ENCODE data around the gene SLC36A1.

The SLC36A1 gene

DNA sequence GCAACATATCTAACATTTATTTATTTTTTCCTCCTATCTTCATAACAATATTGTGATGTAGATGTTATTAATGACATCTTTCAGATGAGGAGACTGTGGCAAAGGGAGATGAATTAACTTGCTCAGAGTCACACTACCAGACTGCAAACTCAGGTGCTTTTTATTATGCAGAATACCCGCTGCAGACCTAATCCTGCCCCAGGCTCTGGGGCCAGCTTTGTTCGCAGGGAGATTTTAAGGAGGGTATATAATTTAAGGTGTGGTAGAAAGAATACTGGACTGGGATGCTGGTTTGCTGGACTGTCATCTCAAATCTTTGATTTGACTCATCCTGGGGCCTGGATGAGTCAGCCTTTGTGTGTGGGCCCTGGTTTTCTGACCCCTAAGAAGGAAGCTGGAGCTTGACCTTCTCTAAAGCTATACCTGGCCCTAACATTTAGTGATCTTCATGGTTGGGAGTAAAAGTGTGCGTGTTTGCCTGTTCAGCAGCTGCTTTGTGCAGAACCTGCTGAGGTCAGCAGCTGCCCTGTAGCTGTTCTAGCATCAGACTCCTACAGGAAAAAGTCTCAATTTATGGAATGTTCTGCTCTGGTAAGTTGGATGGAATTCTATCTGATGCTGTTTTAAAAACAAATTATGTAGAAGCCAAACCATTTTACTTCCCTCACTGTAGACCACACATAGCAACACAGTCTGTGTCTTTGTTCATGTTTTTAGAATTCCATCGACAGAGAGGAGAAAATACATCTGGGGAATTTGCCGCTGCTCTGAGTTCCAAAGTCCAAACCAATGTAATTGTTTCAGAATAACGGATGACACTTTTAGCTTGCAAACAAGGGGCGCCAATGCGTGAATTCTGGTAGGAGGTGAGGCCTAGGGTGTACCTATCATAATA lies 4.5 kb downstream of the SLC36A1 start:
- no peak for DNase-seq

DNA sequence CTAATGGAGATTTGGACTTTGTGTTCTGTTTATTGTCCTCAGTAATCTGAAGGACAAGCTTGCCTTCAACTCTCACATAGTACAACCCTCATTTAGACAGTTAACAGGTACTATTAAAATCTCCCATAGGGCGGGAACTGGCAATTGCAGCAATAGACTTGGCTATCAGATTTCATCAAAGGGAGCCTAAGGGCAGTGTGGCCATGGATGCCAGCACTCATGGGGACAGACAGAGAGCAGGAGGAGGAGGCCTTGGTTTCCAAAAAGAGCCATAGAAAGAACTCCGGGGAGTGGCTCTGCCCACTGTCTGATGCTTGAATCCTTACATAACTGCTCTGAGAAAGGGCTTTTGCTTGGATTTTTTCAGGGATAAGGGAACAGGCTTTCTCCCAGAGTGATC lies 6.8 kb downstream of the SLC36A1 start:
- no peak for DNase-seq

DNA sequence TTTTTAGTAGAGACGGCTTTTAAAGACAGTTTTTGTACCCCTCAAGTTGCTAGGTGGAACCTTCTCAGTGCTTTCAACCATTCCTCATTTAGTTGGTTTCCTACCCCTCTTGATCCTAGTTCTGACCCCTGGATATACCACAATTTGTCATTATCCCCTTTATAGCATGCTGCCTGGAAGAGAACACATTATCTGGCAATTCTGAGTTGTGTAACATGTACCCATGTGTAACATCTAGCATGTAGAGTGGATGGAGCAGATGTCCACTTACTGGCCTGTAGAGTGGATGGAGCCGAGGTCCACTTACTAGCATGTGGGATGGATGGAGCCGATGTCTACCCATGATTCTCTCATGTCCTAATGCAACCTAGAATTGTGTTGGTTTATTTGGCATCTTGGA lies 7.5 kb downstream of the SLC36A1 start:
- no peak for DNase-seq

DNA sequence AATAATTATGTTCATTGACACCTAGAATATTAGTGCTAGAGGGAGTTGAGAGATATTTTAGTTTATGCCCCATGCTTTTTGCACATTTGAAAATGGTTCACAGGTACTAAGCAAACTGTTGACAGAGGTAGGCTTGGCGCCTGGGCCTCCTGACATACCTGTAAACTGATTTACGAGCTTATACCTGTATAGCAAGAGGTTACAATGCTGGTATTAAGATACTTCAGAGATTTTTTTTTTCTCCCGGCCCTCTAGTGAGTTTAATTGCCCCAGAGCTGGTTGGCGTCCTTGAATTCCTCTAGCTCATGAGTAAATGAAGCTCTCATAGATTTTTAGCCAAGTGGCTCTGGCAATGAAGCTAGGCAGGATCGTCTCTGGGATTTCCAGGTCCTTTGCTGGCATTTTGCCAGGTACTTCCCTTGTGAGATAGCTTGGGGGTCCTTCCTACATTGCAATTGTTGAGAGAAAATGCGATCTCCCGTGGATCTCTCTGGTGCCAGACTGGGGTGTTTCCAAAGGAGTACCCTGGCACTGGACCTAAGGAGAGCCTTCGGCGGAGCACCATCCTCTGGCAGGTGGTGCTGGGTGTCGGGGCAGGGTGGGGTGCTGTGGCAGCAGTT lies 9.0 kb downstream of the SLC36A1 start:
- DNase-seq: no peak

DNA sequence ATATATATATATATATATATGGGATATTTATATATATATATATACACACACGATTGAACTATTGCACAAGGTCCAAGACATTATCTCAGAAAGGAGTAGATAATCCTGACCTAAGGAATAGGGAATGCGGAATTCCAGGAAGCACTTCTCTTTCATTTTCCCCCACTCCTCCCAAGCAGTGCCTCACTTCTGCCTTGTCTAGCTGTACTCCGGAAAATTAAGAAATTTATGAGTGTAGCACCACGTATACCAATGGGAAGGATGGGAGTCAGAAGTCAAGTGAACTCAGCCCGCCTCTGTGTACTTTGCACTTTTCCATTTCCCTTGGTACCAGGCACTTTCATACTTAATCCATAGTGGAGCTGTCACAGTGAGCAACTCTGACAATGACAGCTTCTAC lies 10.9 kb downstream of the SLC36A1 start:
- no peak for DNase-seq

DNA sequence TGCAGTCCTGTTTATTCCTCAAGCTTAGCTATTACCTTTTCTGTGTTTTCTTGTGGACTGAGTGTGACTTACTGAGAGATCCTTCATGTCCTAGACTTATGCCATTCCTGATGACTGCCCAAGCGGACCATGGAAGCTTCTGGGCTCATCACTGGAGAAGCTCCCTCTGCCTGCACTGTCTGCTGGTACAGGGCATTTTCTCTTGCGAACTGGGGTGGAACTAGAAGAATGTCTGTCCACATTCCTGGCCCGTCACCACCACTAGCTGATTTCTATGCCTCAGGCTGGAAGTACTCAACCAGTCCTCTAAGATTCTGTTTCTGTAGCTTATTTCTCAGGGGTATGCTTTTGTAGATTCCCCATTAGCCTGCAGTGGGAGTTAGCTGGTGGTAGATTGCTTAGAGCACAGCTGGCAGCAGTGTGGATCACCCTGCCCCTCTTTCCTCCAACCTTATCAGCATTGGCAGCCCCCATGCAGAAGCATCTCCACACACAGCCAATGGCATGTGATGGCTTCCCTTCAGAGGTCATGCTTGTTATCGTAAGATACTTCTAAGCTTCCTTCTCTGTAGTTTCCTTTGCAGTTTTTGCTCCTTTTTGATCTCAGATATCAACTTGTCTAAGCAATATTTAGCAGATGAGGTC lies 12.4 kb downstream of the SLC36A1 start:
- no peak for DNase-seq

DNA sequence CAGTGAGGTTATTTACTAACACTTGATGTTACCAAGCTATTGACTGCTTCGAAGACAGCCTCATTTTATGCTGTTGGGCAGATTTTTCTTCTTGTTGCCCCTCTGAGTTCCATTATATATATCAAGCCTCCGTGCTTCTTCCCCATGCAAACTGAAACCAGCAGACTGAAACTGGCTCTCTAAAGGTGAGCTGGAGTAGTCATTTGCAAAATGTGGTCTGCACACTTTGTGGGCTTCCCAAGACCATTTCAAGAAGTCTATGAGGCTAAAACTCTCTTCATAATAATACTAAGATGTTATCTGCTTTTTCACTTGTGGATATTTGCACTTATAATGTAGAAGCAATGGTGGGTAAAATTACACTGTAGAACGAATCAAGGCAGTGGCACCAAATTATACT lies 13.9 kb downstream of the SLC36A1 start:
- no peak for DNase-seq

DNA sequence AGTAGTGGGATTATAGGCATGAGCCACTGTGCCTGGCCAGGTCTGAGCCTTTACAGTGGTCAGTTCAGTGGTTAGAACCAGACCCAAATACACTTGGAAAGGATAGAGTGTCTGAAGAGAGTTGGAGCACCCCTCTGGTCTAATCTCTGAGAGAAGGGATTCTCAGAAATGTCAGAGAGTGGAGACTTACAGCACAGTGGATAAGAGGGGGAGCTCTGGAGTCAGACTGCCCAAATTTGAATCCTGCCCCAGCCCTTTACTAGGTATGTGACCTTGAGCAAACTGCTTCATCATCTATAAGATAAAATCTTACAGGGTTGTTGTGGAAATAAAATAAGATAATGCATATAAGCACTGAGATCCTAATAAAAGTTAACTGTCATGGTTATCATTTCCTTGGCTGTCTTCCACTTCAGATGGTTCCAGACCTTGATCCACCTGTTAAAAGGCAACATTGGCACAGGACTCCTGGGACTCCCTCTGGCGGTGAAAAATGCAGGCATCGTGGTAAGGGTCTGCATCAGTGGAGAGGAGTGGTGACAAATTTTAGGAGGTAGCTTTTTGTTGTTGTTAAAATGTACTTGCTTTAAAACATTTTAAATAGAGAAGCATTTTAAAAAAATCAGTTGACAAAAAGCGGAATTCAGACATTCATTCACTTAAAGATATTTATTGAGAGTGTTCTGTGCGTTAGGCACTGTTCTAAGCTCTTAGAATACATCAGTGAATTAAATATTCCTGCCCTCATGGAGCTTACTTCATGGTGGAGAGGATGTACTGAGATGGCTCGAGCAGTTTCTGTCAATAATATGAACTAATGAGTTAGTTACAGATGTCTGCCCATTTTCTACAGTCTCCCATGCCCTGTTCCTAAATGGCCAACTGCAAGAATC lies 16.0 kb downstream of the SLC36A1 start:
- DNase-seq: no peak

DNA sequence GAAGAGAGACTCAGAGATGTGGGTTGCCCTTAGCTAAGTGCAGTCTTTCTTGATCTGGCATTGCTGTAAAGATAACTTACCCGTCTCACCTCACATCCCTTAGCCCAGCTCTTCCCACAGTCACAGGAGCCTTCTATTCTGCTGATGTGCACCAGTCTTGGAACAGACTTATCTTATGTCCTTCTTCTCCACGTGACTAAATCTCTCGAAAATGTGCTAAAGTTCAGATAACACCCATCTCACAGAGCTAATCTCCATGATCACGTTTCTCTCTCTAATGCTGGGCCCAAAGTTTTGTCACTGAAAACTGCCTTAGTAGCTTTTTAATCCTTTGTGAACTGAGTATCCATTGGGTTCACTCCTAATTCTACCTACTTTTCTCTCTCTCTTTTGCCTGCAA lies 16.7 kb downstream of the SLC36A1 start:
- no peak for DNase-seq

DNA sequence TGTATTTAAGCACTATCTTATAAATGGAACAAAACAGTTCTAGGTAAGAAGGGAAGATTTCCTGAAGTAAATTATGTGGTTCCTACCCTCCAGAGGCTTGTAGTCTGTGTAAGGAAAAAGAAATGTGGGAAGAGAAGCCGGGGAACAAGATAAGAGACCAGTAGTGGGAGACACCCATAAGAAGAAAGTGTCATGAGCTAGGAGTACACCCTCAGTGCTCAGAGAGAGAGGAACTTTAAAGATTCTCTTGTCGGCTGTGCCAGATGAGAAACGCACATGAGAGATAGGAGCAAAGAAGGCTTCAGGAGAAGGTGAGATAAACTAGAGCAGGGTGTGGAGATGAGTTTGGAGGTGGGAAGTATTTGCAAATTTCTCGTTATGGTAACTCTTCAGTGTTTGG lies 18.1 kb downstream of the SLC36A1 start:
- no peak for DNase-seq

DNA sequence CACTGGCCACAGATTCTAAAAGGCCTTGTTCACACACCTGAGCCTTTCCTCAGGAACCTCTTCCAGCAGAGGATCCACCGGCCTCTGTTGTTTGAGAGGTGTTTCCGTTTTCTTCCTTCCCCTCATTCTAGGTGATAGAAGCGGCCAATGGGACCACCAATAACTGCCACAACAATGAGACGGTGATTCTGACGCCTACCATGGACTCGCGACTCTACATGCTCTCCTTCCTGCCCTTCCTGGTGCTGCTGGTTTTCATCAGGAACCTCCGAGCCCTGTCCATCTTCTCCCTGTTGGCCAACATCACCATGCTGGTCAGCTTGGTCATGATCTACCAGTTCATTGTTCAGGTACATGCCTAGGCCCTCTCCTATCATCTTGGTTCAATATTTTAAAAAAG lies 20.2 kb downstream of the SLC36A1 start:
- no peak for DNase-seq

DNA sequence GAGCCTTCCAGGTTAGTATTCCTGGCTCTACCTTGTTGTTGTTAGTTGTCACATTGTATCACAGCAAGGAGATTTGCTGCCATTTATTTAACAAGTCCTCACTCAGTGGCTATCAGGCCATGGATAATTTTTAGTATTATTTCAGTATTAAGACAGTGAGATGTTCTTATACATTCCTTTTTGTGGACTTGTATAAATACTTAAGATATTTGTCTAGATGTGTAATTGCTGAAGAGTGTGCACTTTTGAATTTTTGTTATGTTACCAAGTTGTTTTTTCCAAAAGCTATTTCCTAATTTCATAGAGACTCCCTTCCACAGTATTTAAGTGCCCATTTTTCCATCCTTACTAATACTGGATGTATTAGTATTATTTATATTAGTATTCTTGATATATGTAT lies 22.0 kb downstream of the SLC36A1 start:
- DNase-seq: no peak

DNA sequence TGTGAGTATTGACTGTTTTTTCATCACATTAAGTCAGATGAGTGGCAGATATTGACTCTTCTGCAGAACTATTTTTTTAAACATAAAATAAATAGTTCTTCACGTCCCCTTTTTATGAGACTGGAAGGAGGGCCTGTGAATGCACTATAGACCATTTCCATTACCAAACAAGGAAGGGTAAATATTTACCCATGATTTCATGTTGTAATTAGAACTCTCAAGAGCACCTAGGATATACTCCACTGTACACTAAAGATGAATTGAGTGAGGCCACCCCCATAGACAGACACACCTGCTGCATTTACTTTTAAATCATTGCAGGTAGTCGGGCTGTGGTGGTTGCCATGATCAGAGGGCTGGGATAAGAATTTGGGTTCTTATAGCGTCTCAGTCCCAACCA lies 22.6 kb downstream of the SLC36A1 start:
- DNase-seq: no peak

DNA sequence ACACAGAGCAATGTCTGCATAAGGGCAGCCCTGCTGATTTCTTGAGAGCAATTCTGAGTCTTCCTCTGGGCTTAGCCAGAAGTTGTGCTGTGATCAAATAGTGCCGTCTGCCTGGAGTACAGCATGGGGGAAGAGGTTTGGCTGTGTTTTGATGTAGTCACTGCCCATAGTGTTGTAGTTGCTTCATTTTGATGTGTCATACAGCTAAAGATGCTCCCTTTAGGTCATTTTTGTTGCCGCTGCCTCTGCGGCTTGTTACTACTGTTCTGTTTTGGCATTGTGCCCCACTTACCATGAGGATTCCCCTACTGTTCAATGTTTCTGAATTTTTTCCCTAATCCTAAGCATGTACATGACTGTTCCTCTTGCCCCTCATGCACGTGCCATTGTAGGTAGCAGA lies 23.0 kb downstream of the SLC36A1 start:
- no peak for DNase-seq

DNA sequence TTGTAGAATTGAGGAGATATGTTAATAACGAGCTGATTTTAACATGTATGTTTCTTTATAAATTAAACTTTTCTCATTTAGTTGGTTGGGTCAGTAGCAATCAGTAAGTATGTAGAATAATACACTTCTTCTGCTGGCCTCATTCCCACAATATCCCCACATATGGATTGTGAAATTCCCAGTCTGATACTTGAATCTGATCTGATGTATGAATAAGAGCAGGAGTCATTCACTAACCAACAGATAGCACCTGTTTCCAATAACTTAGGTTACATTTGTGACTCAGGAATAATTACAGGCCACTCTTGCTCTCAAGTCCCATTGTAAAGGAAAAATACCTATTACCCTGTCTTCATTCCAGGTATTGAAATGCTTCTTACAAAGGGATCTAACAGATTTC lies 23.9 kb downstream of the SLC36A1 start:
- DNase-seq: no peak

DNA sequence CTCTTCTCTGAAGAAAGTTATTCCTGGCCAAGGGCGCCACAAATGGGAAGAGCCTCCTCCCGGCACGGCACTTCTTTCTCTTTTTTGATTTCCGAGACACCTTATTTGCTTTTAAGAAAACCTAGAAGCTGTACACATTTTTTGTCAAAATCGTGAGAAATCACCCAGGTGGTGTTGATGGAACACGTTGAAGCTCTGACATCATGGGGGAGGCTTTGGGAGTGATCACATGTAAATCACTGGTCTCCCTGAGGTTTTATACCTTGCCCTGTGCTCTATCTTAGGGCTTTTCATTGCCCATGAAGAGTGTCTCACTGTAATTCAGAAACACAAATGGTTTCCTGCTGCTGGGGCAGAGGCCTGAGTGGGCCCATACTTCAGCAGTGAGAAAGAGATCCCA lies 27.4 kb downstream of the SLC36A1 start:
- no peak for DNase-seq

DNA sequence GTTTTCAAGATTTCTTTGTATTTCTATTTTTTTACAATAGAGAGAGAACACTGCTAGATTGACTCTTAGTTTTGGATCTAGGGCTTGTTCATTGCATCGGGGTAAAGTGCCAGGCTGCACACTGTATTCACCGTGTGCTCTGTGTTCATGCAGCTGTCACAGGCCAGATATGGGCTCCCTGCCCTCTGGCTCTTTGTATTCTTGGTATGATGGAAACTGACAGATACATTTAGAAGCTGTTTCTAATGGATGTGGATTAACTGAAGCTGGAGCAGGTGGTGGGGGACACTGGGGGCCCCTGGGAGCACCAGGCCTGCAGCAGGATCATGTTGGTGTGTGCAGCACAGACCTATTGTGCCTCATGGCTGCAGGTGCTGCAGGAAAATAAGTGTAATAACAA lies 28.0 kb downstream of the SLC36A1 start:
- DNase-seq: no peak

DNA sequence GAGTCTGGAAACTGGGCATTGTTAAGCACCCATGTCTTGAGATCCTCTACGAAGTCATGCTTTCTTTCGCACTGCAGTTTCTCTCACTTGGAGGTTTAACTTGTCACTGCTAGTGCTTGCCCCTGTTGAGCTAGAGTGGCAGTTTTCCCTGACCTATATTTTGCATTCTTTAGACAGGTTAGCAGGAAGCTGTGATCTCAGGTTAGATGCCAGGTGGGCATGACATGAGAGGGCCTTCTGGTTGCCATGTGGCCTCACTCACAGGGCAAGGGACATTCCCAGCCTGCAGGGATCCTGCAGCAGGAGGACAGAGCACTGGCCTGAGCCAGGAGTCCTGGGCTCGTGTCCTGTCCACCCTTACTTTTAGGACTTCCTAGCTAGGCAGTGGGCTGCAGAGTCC lies 28.6 kb downstream of the SLC36A1 start:
- DNase-seq: no peak

DNA sequence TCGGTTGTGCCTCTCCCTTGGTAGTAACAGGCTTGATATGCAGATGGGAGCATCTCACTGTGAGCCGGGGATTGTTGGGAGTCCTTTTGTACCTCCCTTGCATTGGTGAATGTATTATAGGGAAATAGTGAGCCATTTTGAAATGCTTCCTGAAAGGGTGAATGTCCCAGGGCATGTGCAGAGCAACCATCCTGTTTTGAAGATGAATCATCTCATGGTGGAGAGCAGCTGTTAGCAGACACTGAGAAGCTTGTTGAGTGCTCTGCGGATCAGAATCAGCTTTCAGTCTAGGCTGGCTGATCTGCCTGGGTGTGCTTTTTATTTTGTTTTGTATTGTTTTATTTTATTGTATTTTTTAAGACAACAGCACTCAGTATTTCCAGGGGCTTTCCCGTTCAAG lies 29.7 kb downstream of the SLC36A1 start:
- no peak for DNase-seq

DNA sequence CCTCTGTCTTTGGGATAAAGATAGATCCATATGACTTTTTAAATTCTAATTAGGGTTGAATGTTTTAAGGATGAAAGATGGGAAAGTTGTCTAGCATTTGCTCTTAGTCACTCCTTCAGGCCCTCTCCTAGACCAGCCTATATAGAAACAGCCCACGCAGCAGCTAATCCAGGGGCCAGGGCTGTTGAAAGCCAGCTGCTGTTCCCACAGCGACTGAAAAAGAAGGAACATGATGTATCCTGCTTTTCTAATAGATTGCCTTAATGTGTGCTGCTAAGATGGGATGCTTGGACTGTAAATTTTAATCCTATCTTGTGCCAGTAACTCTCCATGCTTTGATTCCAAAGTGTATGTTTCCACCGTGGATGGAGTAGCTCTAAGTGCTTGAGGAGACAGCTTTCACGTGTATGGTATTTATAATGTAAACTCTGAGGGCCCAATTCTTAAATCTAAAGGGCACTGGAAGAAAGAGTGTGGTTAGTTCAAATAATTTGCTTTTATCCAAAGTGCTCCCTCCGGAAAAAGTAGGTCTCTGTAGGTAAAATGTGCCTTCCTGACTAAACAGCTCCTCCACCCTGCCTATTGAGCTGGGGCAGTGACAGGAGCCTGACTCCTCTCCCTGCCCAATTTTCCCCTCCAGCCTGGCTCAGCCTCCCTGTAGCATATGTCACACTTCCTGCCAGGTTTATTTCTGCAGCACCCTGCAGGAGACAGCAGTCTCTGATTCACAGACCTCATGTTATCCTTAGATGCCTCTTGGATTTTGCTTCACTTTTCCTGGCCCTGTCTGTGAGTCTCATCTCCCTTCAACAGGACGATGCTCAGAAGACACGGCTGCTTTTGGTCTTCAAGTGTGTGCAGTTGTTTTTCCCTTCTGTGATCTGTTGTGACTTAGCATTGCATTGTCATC lies 33.2 kb downstream of the SLC36A1 start:
- DNase-seq: no peak

DNA sequence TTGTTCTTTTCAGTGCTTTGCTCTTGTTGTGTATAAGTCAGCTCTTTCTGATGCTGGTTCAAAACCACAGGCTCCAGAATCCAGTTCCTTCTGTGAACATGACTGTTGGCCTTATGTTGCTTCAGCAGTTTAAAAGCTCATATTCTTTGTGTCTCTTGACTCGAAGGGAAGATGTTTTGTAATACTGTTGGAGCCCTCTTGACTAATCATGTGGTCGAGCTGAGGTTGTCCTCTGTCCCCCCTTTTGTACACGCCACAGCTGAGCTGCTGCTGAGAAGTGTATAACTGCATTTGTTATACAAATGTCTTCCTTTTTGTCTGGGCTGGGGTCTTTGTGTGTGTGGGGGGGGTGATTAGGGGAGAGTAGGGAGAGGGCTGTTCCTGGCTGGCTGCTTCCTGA lies 35.8 kb downstream of the SLC36A1 start:
- no peak for DNase-seq

DNA sequence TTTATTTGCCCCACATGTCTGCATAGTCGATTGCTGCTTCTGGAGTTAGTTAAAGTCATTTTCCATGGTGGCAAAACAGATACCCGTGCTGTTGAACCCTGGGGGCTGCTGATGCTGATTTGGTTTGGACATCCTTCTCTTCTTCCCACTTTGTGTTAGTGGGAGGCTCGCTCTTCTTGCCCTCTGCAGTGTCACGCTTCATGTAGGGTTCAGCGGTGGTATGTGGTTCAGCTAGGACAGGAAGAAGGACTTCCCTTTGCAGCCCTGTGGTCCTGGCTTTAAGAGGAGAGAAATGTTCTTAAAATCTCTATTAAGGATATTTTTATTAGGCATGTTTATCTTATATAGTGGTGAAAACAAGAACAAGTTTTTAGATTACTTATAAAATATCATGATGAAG lies 36.2 kb downstream of the SLC36A1 start:
- DNase-seq: no peak

All from activated T-cell treated with anti-CD3 and anti-CD28 coated beads for 4 hours (primary cell).